ENCODE results near the gene ZNF135. TPM values are rescaled to one million over a fixed set of nuclear protein-coding genes. Genes with fewer than 3 reads are reported as not detected.

The ZNF135 gene
- 1 to 10 TPM; 3.4 to 6.6 TPM for total RNA-seq
- 10 to 100 TPM in 1 of 2 donors, 1 to 10 TPM in 1; 2.1 to 12.8 TPM for polyA plus RNA-seq
- long read RNA-seq, donor 1, partial matches to known transcripts = 14 of 21 reads
- long read RNA-seq, donor 1, other reads (novel, unspliced or antisense) = 6 of 21 reads
- long read RNA-seq, donor 2, partial matches to known transcripts = 1 of 5 reads
- long read RNA-seq, donor 2, other reads (novel, unspliced or antisense) = 4 of 5 reads

DNA sequence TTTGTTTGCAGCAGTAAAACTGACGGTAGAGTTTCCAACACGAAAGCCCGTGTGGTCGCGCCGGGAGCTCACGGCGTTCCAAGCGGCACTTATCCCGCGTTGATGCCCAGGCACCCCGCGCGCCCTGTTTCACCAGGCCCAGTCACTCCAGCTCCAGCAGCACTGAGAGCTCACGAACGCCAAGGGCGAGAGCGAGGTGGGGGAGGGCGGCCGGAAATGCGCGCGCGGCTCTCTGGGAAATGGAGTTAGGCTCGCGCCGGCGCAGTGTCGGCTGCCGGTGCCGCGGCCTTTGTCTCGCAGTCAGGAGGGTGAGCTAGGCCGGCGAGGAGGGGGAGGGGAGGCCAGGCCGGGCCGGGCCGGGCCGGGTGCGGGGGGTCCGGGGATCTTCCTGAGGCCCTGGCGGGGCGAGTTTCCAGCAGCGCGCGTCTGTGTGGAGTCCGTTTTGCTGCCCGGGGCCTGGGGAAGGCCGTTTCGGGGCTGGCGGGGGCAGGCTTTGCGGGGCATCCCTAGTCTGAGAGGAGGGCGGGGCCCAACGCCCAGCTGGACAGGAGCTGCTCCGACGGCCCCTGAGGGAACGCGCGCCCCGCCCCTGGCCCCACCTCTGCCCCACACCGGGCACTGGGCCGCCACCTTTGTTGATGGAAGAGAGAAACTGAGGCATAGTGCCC is at the start of gene ZNF135:
ZNF135 (plus strand) TSS at position 280 of the 668 bp plus-strand sequence. CDS start 721 bp downstream, outside the sequence.
- peaks cover 4% of the 10 kb centered on the region for H3K9me3 ChIP-seq (ENCODE audit: control insufficient read depth, low read length)
- DNase-seq = peak; percentile 92 to 96
- peak within 1 kb of the TSS; percentile 61 to 74 for H3K4me3 ChIP-seq (ENCODE audit: low read length in 2 of 2)
- H3K36me3 ChIP-seq (ENCODE audit: control insufficient read depth in 1 of 2, insufficient read depth in 2 of 2, low read length in 1 of 2) = no peaks in the 10 kb centered on the region
- H3K27ac ChIP-seq (ENCODE audit: low read depth in 1 of 2, low read length in 2 of 2) = peak within 1 kb of the TSS; percentile 23 to 62
- WGBS, 2 donors = 1% methylated on average over 44 to 62 of the region's 62 CpGs
- ATAC-seq (ENCODE audit: low FRiP score) = peak; percentile 96
- intact Hi-C loops (cut with DNase I) = loop anchor here in 1 of 2 donors (5.0 kb wide), 1 partner anchor 38 kb away; the partner anchor contains the start of gene ZSCAN18
- no peaks in the 10 kb centered on the region for H3K4me1 ChIP-seq (ENCODE audit: control insufficient read depth in 1 of 2, insufficient read depth in 2 of 2, low read length in 2 of 2)
- H3K27me3 ChIP-seq (ENCODE audit: control insufficient read depth in 1 of 2, insufficient read depth in 2 of 2, low read length in 1 of 2) = no peaks in the 10 kb centered on the region

DNA sequence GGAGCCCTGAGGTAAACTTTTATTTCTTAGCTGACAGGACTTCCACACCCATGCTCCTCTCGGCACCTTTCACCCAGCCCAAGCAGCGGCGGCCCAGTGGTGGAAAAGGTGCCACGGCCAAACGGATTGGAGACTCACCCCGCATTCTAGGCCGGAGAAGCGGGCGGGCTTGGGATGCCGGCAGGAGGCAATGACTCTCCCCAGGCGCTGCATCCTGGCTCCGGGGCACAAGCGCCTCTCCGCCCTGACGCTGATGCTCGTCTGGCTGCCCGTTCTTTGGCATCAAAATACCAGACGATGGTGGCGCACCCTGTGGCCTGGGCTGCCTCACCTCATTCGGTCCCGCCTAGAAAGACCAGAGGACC is 49.8 kb upstream of the ZNF135 start:
- Histone ChIP-seq H3K4me1 (ENCODE audit: control insufficient read depth in 1 of 2, insufficient read depth in 2 of 2, low read length in 2 of 2) (no peaks in the 10 kb centered on the region), H3K4me3 (ENCODE audit: low read length in 2 of 2) (no peak overlapping the region), H3K9me3 (ENCODE audit: control insufficient read depth, low read length) (peaks cover 25% of the 10 kb centered on the region), H3K27me3 (ENCODE audit: control insufficient read depth in 1 of 2, insufficient read depth in 2 of 2, low read length in 1 of 2) (no peaks in the 10 kb centered on the region), H3K27ac (ENCODE audit: low read depth in 1 of 2, low read length in 2 of 2) (no peak overlapping the region), H3K36me3 (ENCODE audit: control insufficient read depth in 1 of 2, insufficient read depth in 2 of 2, low read length in 1 of 2) (peaks cover 0 to 8% of the 10 kb centered on the region in 2 donors)
- DNase-seq = no peak
- no peak for ATAC-seq (ENCODE audit: low FRiP score)
- 2% methylated on average over 21 of the region's 21 CpGs for whole genome bisulfite sequencing, 2 donors
- intact Hi-C loops (cut with DNase I) = no loop called here

- no peaks in the 10 kb centered on the region for H3K27me3 ChIP-seq (ENCODE audit: control insufficient read depth in 1 of 2, insufficient read depth in 2 of 2, low read length in 1 of 2)
- no peaks in the 10 kb centered on the region for H3K4me1 ChIP-seq (ENCODE audit: control insufficient read depth in 1 of 2, insufficient read depth in 2 of 2, low read length in 2 of 2)
- DNase-seq (peak; percentile 71 to 90), ATAC-seq (ENCODE audit: low FRiP score) (peak; percentile 96)
- 12% methylated on average over 41 of the region's 41 CpGs for WGBS, 2 donors
- peaks cover 0 to 5% of the 10 kb centered on the region in 2 donors for H3K36me3 ChIP-seq (ENCODE audit: control insufficient read depth in 1 of 2, insufficient read depth in 2 of 2, low read length in 1 of 2)
- peaks cover 22% of the 10 kb centered on the region for H3K9me3 ChIP-seq (ENCODE audit: control insufficient read depth, low read length)
- no peak overlapping the region for H3K4me3 ChIP-seq (ENCODE audit: low read length in 2 of 2)
- intact Hi-C loops (cut with DNase I) = no loop called here
- H3K27ac ChIP-seq (ENCODE audit: low read depth in 1 of 2, low read length in 2 of 2) = no peak overlapping the region
Measured at GRCh38 chr19:58009666-58010301, 49.3 kb upstream of the ZNF135 start.

- H3K27me3 ChIP-seq (ENCODE audit: control insufficient read depth in 1 of 2, insufficient read depth in 2 of 2, low read length in 1 of 2) = no peaks in the 10 kb centered on the region
- DNase-seq (no peak), ATAC-seq (ENCODE audit: low FRiP score) (no peak)
- peaks cover 21% of the 10 kb centered on the region for H3K9me3 ChIP-seq (ENCODE audit: control insufficient read depth, low read length)
- intact Hi-C loops (cut with DNase I) = no loop called here
- H3K36me3 ChIP-seq (ENCODE audit: control insufficient read depth in 1 of 2, insufficient read depth in 2 of 2, low read length in 1 of 2) = peaks cover 0 to 5% of the 10 kb centered on the region in 2 donors
- H3K4me3 ChIP-seq (ENCODE audit: low read length in 2 of 2) = no peak overlapping the region
- no peaks in the 10 kb centered on the region for H3K4me1 ChIP-seq (ENCODE audit: control insufficient read depth in 1 of 2, insufficient read depth in 2 of 2, low read length in 2 of 2)
- 78 to 80% methylated on average over 22 of the region's 22 CpGs for WGBS, 2 donors
- no peak overlapping the region for H3K27ac ChIP-seq (ENCODE audit: low read depth in 1 of 2, low read length in 2 of 2)
Measured at GRCh38 chr19:58010507-58010906, 48.6 kb upstream of the ZNF135 start.

GRCh38 chr19:58014141-58014540 is 44.9 kb upstream of the ZNF135 start:
- ATAC-seq (ENCODE audit: low FRiP score) (no peak), DNase-seq (no peak)
- Histone ChIP-seq H3K4me3 (ENCODE audit: low read length in 2 of 2) (no peak overlapping the region), H3K36me3 (ENCODE audit: control insufficient read depth in 1 of 2, insufficient read depth in 2 of 2, low read length in 1 of 2) (no peaks in the 10 kb centered on the region), H3K4me1 (ENCODE audit: control insufficient read depth in 1 of 2, insufficient read depth in 2 of 2, low read length in 2 of 2) (no peaks in the 10 kb centered on the region), H3K27ac (ENCODE audit: low read depth in 1 of 2, low read length in 2 of 2) (no peak overlapping the region), H3K9me3 (ENCODE audit: control insufficient read depth, low read length) (peaks cover 12% of the 10 kb centered on the region), H3K27me3 (ENCODE audit: control insufficient read depth in 1 of 2, insufficient read depth in 2 of 2, low read length in 1 of 2) (no peaks in the 10 kb centered on the region)
- intact Hi-C loops (cut with DNase I) = no loop called here
- WGBS, 2 donors = 49 to 50% methylated on average over 5 of the region's 5 CpGs

- intact Hi-C loops (cut with DNase I) = loop anchor here in 1 of 2 donors (2.0 kb wide), 1 partner anchor 135 kb away; no protein-coding TSS in a partner anchor
Measured at GRCh38 chr19:58020129-58020528, 39.0 kb upstream of the ZNF135 start.

DNA sequence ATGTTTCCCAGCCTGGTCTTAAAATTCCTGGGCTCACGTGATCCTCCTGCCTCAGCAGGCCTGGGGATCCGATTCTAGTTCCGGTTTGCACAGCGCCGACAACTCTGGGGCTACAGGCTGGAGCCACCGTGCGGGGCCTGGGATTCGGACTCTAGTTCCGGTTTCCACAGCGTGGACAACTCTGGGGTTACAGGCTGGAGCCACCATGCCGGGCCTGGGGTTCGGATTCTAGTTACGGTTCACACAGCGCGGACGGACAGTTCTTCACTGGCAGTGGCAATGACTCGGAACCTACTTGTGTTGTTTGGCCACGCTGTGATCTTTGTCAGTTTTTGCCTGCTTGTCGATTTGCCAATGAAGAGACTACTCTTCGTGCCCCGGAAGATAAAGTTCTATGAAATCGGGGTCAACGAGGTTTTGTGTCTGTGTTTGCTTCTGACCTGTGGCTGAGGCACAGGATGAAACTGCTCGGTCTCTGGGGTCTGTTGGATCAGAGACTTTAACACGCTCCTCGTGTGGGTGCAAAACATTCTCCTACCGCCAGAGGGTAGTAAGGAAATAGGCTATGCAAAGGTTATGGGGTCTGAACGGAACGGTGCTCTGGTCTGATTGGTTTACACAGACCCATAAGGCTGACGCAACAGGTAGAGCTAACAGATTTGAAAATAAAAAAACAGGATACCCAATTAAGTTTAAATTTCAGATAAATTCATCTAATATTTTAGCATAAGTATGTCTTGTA is 37.4 kb upstream of the ZNF135 start:
- intact Hi-C loops (cut with DNase I) = loop anchor here in 1 of 2 donors (2.0 kb wide), 1 partner anchor 133 kb away; no protein-coding TSS in a partner anchor
- no peaks in the 10 kb centered on the region for H3K36me3 ChIP-seq (ENCODE audit: control insufficient read depth in 1 of 2, insufficient read depth in 2 of 2, low read length in 1 of 2)
- peak in 1 of 2 donors; percentile 66 for DNase-seq
- no peaks in the 10 kb centered on the region for H3K27me3 ChIP-seq (ENCODE audit: control insufficient read depth in 1 of 2, insufficient read depth in 2 of 2, low read length in 1 of 2)
- H3K4me1 ChIP-seq (ENCODE audit: control insufficient read depth in 1 of 2, insufficient read depth in 2 of 2, low read length in 2 of 2) = no peaks in the 10 kb centered on the region
- H3K9me3 ChIP-seq (ENCODE audit: control insufficient read depth, low read length) = no peaks in the 10 kb centered on the region
- H3K27ac ChIP-seq (ENCODE audit: low read depth in 1 of 2, low read length in 2 of 2) = no peak overlapping the region
- H3K4me3 ChIP-seq (ENCODE audit: low read length in 2 of 2) = no peak overlapping the region
- ATAC-seq (ENCODE audit: low FRiP score) = peak; percentile 85
- 49 to 50% methylated on average over 30 of the region's 30 CpGs for WGBS, 2 donors

More at GRCh38 chr19:58020129-58020528, 39.0 kb upstream of the ZNF135 start:
- Histone ChIP-seq H3K9me3 (ENCODE audit: control insufficient read depth, low read length) (peaks cover 1% of the 10 kb centered on the region), H3K36me3 (ENCODE audit: control insufficient read depth in 1 of 2, insufficient read depth in 2 of 2, low read length in 1 of 2) (no peaks in the 10 kb centered on the region), H3K27ac (ENCODE audit: low read depth in 1 of 2, low read length in 2 of 2) (no peak overlapping the region), H3K4me1 (ENCODE audit: control insufficient read depth in 1 of 2, insufficient read depth in 2 of 2, low read length in 2 of 2) (no peaks in the 10 kb centered on the region), H3K27me3 (ENCODE audit: control insufficient read depth in 1 of 2, insufficient read depth in 2 of 2, low read length in 1 of 2) (no peaks in the 10 kb centered on the region), H3K4me3 (ENCODE audit: low read length in 2 of 2) (no peak overlapping the region)
- ATAC-seq (ENCODE audit: low FRiP score) (no peak), DNase-seq (peak in 1 of 2 donors; percentile 37)
- 72 to 73% methylated on average over 7 of the region's 7 CpGs for WGBS, 2 donors

DNA sequence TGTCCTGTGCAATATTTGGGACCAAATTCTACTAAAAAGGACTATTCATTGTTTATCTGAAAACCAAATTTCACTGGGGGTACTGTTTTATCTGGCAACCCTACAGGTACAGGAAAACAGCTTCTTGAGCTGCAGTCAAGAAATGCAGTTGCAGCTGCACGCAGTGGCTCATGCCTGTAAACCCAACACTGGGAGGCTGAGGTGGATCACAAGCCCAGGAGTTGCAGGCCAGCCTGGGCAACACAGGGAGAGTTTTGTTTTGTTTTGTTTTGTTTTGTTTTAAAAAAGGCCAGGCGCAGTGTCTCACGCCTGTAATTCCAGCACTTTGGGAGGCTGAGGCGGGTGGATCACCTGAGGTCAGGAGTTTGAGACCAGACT is 36.8 kb upstream of the ZNF135 start:
- H3K27me3 ChIP-seq (ENCODE audit: control insufficient read depth in 1 of 2, insufficient read depth in 2 of 2, low read length in 1 of 2) = no peaks in the 10 kb centered on the region
- WGBS, 2 donors = 49 to 59% methylated on average over 4 of the region's 4 CpGs
- intact Hi-C loops (cut with DNase I) = no loop called here
- DNase-seq (peak in 1 of 2 donors; percentile 17), ATAC-seq (ENCODE audit: low FRiP score) (no peak)
- no peaks in the 10 kb centered on the region for H3K9me3 ChIP-seq (ENCODE audit: control insufficient read depth, low read length)
- no peak overlapping the region for H3K4me3 ChIP-seq (ENCODE audit: low read length in 2 of 2)
- no peak overlapping the region for H3K27ac ChIP-seq (ENCODE audit: low read depth in 1 of 2, low read length in 2 of 2)
- no peaks in the 10 kb centered on the region for H3K4me1 ChIP-seq (ENCODE audit: control insufficient read depth in 1 of 2, insufficient read depth in 2 of 2, low read length in 2 of 2)
- no peaks in the 10 kb centered on the region for H3K36me3 ChIP-seq (ENCODE audit: control insufficient read depth in 1 of 2, insufficient read depth in 2 of 2, low read length in 1 of 2)
